H1 (cell line): ENCODE results near the gene DPYD. TPM values are rescaled to one million over a fixed set of nuclear protein-coding genes. Genes with fewer than 3 reads are reported as not detected.

Source experiments
- CREB1 ChIP-seq: IDR thresholded peaks from 2 replicates; pipeline ENCODE4 v1.6.1; 2012; ENCODE audit warnings: inconsistent platforms
- CTCF ChIP-seq, 3 experiments: IDR thresholded peaks; 1 replicate in 2 of 3; 2 replicates in 1 of 3; pipeline versions ENCODE4 v1.5.1 to v1.6.1; 2011; ENCODE audit warnings: low read length in 3 of 3, mild to moderate bottlenecking in 3 of 3, inconsistent platforms in 2 of 3, low read depth in 1 of 3, moderate library complexity in 1 of 3; ENCODE audit not compliant: insufficient read depth in 1 of 3; ENCODE audit errors: control extremely low read depth in 1 of 3
- RBBP5 ChIP-seq: IDR thresholded peaks from 2 replicates; pipeline ENCODE4 v1.7.1; 2012; ENCODE audit warnings: low read depth, mild to moderate bottlenecking, inconsistent platforms, low read length, moderate library complexity, borderline replicate concordance
- polyA plus RNA-seq, 7 experiments: library from polyadenylated mRNA; depleted of rRNA in 3 of 7; stranded (reverse) in 5 of 7; unstranded in 2 of 7; fragments of >200 nt in 5 of 7; fragments of 200-250 nt in 2 of 7; gene quantifications; 1 replicate in 5 of 7; 2 replicates in 1 of 7; 4 replicates in 1 of 7; pipeline versions ENCODE4 v1.2.1 to v1.2.3, GENCODE V29; 2011 to 2013; ENCODE audit warnings: missing spikeins in 2 of 7, mixed read lengths in 2 of 7
- total RNA-seq: library from RNA; stranded (reverse); fragmentation: NEBNext Ultra II Directional; extraction: Animal tissue kit (Norgen Biotek cat#: 25700); gene quantifications from 2 replicates; pipeline ENCODE4 v1.2.1, GENCODE V29; 2021

The DPYD gene
- total and polyA plus RNA-seq, 2 of the 8 experiments (the other 6 are each of a cell fraction or from before 2014, with no cell fraction given), result 0.29 to 0.73 TPM

GRCh38 chr1:97739596-97740103, 181.2 kb downstream of the DPYD start (continued):
- TF ChIP-seq CTCF (IDR thresholded peaks at IDR 0.05; ENCODE audit: control extremely low read depth in 1 of 3, insufficient read depth in 1 of 3, low read depth in 1 of 3, low read length in 3 of 3) (no peak), CREB1 (no peak), RBBP5 (no peak)
